Gastroesophageal sphincter (tissue), 4 donors: ENCODE measurements around the gene NPC2. TPM values are rescaled to one million over a fixed set of nuclear protein-coding genes. Genes with fewer than 3 reads are reported as not detected.

Experiments
- ATAC-seq: fragments of 150-250 bp; one replicate; pipeline ENCODE4 v1.9.1; 2016; ENCODE audit warnings: mild to moderate bottlenecking, moderate library complexity
- H3K27ac ChIP-seq, 4 donors: fragments of 200-600 bp; sonication (generic) in 3 of 4; 1 replicate in 3 of 4; 2 replicates in 1 of 4; pipeline ENCODE4 v1.5.1; 2016 to 2019
- H3K27me3 ChIP-seq: fragments of 200-600 bp; sonication (generic); one replicate; pipeline ENCODE4 v1.5.1; 2019
- H3K36me3 ChIP-seq, 2 donors: fragments of 200-600 bp; sonication (generic); one replicate each; pipeline ENCODE4 v1.5.1; 2019; ENCODE audit warnings: control low read depth in 1 of 2
- H3K4me1 ChIP-seq, 3 donors: fragments of 200-600 bp; sonication (generic); 1 replicate in 2 of 3; 2 replicates in 1 of 3; pipeline ENCODE4 v1.5.1; 2016 to 2019; ENCODE audit warnings: control low read depth in 2 of 3
- H3K4me3 ChIP-seq, 2 donors: fragments of 200-600 bp; sonication (generic); one replicate each; pipeline ENCODE4 v1.5.1; 2019; ENCODE audit warnings: mild to moderate bottlenecking in 1 of 2, moderate library complexity in 1 of 2
- H3K9me3 ChIP-seq, 3 donors: fragments of 200-600 bp; sonication (generic); one replicate each; pipeline ENCODE4 v1.5.1; 2017 to 2019; ENCODE audit warnings: control low read depth in 2 of 3
- EP300 ChIP-seq: sonication (generic); formaldehyde crosslinking; IDR thresholded peaks from one replicate; pipeline ENCODE4 v1.6.1; 2017; ENCODE audit warnings: antibody characterized with exemption, mild to moderate bottlenecking
- POLR2A ChIP-seq, 2 donors: fragments of 450-650 bp; IDR thresholded peaks; one replicate each; pipeline ENCODE4 v1.6.1; 2017; ENCODE audit warnings: antibody characterized with exemption in 2 of 2, mild to moderate bottlenecking in 2 of 2, moderate library complexity in 1 of 2
- POLR2AphosphoS5 ChIP-seq: sonication (generic); formaldehyde crosslinking; IDR thresholded peaks from one replicate; pipeline ENCODE4 v1.6.1; 2017; ENCODE audit warnings: antibody characterized with exemption
- WGBS, 2 donors: methylation state at CpG; one replicate each; pipeline ENCODE4 v1.1.5; 2018; ENCODE audit warnings: low coverage in 1 of 2; 5-methylcytosine and 5-hydroxymethylcytosine counted together
- total RNA-seq, 4 donors: library from RNA; depleted of rRNA; stranded (reverse); fragments of >200 nt; gene quantifications; one replicate each; pipeline ENCODE4 v1.1.0, GENCODE V29; 2016
- TF ChIP-seq, protein P1 (sequence below), 4 experiments: fragments of 200-600 bp in 2 of 4; fragments of 450-650 bp in 2 of 4; sonication (generic) in 1 of 4; IDR thresholded peaks; one replicate each; pipeline ENCODE4 v1.5.1; 2017 to 2019; ENCODE audit warnings: antibody characterized with exemption in 4 of 4, mild to moderate bottlenecking in 2 of 4, moderate library complexity in 2 of 4

The NPC2 gene
- total RNA-seq, 4 donors from 2014 or later: 81.9 to 302 (median 227) TPM

DNA sequence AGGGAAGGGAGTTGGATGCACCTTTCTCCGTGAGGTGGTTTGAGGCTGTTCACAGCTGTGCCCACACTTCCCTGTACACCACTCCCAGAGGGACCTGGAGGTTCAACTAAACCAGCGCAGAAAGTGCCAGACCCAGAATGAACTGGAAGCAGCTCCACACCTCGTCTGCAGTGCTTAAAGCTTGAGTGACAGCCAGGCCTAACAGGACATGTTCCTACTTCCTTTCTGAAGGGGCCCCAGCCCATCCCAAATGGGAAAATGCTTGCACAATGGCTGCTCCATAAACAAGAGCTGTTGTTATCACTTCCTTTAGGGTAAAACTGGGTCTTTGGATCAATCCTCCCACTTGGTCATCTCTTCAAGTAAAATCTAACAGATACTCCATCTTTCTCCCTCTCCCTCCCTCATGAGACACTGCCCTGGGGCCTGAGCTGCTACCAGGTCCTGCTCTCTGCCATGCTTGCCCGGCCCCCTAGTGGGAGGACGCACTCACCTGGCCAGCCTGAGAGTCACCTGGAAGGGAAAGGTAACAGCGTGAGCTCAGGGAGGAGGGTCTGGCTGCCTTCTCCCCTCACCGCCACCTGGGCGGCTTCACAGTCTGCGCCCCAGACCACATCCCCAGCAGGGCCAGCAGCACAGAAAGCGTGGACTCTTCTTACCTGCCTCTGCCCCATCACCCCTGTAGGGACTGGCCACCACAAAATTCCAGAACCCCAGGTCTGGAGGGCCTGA lies 33.9 kb upstream of the NPC2 start:
- 100% methylated on average over 2 of the region's 10 CpGs; no CpG with 5 or more reads in 1 of the 2 donors for WGBS, 2 donors
- H3K4me1 ChIP-seq: peaks cover 0 to 5% (median 3%) of the 10 kb centered on the region in 3 donors
- no peaks in the 10 kb centered on the region for H3K27me3 ChIP-seq
- no peak for ATAC-seq
- H3K4me3 ChIP-seq: no peak overlapping the region
- TF ChIP-seq POLR2A (IDR thresholded peaks at IDR 0.05) (no peak), EP300 (no peak), POLR2AphosphoS5 (no peak)
- TF ChIP-seq, protein P1, sequence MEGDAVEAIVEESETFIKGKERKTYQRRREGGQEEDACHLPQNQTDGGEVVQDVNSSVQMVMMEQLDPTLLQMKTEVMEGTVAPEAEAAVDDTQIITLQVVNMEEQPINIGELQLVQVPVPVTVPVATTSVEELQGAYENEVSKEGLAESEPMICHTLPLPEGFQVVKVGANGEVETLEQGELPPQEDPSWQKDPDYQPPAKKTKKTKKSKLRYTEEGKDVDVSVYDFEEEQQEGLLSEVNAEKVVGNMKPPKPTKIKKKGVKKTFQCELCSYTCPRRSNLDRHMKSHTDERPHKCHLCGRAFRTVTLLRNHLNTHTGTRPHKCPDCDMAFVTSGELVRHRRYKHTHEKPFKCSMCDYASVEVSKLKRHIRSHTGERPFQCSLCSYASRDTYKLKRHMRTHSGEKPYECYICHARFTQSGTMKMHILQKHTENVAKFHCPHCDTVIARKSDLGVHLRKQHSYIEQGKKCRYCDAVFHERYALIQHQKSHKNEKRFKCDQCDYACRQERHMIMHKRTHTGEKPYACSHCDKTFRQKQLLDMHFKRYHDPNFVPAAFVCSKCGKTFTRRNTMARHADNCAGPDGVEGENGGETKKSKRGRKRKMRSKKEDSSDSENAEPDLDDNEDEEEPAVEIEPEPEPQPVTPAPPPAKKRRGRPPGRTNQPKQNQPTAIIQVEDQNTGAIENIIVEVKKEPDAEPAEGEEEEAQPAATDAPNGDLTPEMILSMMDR (IDR thresholded peaks at IDR 0.05): no peak
- H3K9me3 ChIP-seq: no peaks in the 10 kb centered on the region
- peaks cover 0 to 6% of the 10 kb centered on the region in 2 donors for H3K36me3 ChIP-seq
- no peak overlapping the region for H3K27ac ChIP-seq

DNA sequence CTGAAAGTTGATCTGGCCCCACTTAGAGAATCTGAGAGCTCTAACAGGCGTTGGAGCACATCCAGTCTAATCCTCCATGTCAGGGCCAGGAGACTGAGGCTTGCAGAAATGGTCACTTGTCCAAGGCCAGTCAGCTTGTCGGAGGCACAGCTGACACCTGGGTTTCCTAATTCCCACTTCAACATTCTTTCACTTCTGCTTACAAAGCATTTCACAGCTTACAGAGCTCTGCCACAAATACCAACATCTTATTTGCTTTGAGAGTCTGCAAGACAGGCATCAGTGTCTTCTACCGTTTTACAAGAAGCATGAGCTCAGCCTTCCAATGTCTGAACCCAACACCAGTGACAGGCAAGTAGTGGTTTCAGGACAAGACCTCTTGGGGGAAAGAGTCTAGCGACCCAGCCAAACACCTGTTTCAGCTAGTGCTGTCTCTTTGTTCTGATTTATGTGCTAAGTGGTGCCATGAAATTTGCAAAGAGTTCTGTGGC lies 32.3 kb upstream of the NPC2 start:
- Histone ChIP-seq H3K9me3 (no peaks in the 10 kb centered on the region), H3K27ac (no peak overlapping the region)
- 44 to 71% methylated on average over 2 to 3 of the region's 4 CpGs for WGBS, 2 donors

DNA sequence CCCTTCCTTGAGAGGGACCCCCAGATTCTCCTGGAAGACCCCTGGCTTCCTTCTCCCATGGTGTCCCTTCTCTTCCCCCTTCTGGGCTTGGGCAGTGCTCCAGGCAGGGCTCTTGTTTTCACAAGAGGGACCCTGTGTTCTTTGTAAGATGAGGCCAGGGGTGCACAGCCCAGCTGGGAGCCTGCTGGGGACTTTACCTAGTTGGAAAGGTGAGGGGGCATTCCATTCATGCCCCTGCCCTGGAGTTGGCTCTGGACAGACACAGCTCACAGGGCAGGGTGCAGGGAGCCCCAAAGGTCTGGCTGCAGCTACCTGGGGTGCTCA lies 31.7 kb upstream of the NPC2 start:
- Histone ChIP-seq H3K4me3 (no peak overlapping the region), H3K36me3 (peaks cover 0 to 22% of the 10 kb centered on the region in 2 donors), H3K9me3 (no peaks in the 10 kb centered on the region), H3K4me1 (no peaks in the 10 kb centered on the region), H3K27ac (no peak overlapping the region), H3K27me3 (no peaks in the 10 kb centered on the region)
- ATAC-seq: no peak
- no peak for TF ChIP-seq POLR2A (IDR thresholded peaks at IDR 0.05)
- no peak for TF ChIP-seq POLR2AphosphoS5
- TF ChIP-seq, protein P1 (IDR thresholded peaks at IDR 0.05): no peak
- no peak for TF ChIP-seq EP300

More for the DNA sequence above, 32.3 kb upstream of the NPC2 start:
- Histone ChIP-seq H3K4me3 (no peak overlapping the region), H3K36me3 (peaks cover 0 to 22% of the 10 kb centered on the region in 2 donors), H3K27me3 (no peaks in the 10 kb centered on the region), H3K4me1 (no peaks in the 10 kb centered on the region)
- TF ChIP-seq EP300 (no peak), POLR2AphosphoS5 (no peak), POLR2A (IDR thresholded peaks at IDR 0.05) (no peak)
- TF ChIP-seq, protein P1 (IDR thresholded peaks at IDR 0.05): no peak
- no peak for ATAC-seq

DNA sequence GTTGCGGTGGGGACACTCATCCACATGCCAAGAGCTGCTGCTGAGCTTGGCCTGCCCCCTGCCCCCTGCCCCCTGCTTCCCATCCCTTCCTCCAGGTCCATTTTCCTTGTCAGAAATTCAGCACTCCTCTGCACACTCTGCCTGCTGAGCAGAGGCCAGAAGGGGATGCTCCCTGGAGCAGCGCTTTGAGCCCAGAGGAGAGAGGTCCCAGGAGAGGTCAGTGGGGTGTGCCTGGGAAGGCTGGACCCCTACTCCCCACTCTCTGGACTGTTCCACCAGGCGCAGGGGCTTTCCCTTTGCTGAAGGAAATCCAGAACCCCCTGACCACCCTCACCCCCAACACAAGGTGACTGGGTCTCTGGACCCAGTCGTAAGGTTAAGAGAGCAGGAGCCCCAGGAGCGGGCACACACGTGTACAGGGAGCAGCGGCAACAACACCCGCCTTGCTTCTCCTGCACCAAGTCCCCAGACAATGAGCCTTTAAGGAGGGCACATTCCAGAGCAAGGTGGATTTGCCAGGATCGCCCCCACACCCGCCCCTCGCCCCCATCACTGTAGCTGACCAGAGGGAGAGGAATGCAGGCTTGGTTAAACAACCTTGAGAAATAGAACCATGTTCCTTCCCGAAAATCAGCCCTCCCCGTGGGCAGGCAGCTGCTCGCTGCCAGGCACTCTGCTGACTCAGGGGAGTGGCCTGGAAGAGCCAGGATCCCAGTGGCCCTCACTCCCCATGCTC lies 31.1 kb upstream of the NPC2 start:
- ATAC-seq: no peak
- TF ChIP-seq POLR2AphosphoS5 (no peak), EP300 (no peak), POLR2A (IDR thresholded peaks at IDR 0.05) (no peak)
- TF ChIP-seq, protein P1 (IDR thresholded peaks at IDR 0.05): no peak
- Histone ChIP-seq H3K27me3 (no peaks in the 10 kb centered on the region), H3K36me3 (peaks cover 0 to 22% of the 10 kb centered on the region in 2 donors), H3K27ac (no peak overlapping the region), H3K4me3 (no peak overlapping the region), H3K9me3 (no peaks in the 10 kb centered on the region), H3K4me1 (no peaks in the 10 kb centered on the region)
- 76% methylated on average over 5 of the region's 14 CpGs; no CpG with 5 or more reads in 1 of the 2 donors for WGBS, 2 donors
